HG03439 (cell line): ENCODE results near the gene FKBP8.
"Not testable (repeated sequence)": the region's sequence is repeated elsewhere in the genome, so short reads cannot be mapped to it uniquely, and the experiment has no call there.

ENCODE experiments used
- ATAC-seq: cut with Tn5 transposase; IDR thresholded peaks from one replicate; pipeline ENCODE4 v1.9.1; 2021; ENCODE audit warnings: mild to moderate bottlenecking, moderate library complexity; ENCODE audit not compliant: unreplicated experiment

Gene FKBP8

GRCh38 chr19:18559685-18560084 lies 16.3 kb upstream of the FKBP8 start:
- ATAC-seq = no peak

- no peak for ATAC-seq
These were observed 15.2 kb upstream of the FKBP8 start for GRCh38 chr19:18558604-18559003.

- no peak for ATAC-seq
These were observed 14.8 kb upstream of the FKBP8 start for GRCh38 chr19:18558202-18558555.

- peak; percentile 93 for ATAC-seq
These were observed 14.2 kb upstream of the FKBP8 start, which contains the start of gene KXD1 for GRCh38 chr19:18557411-18558201. TSS of gene KXD1 (plus strand) at chr19:18557870. CDS start at chr19:18562057, 4,187 bp downstream.

GRCh38 chr19:18551631-18552030 lies 8.3 kb upstream of the FKBP8 start:
- no peak for ATAC-seq

GRCh38 chr19:18543814-18544475 lies 572 bp upstream of the FKBP8 start:
- peak; percentile 68 for ATAC-seq

GRCh38 chr19:18541992-18542940 lies 1.1 kb downstream of the FKBP8 start:
- no peak for ATAC-seq

GRCh38 chr19:18541258-18541991 lies 1.9 kb downstream of the FKBP8 start:
- no peak for ATAC-seq

GRCh38 chr19:18540200-18540599 lies 3.2 kb downstream of the FKBP8 start:
- not testable (repeated sequence) for ATAC-seq

- ATAC-seq = no peak
These were observed 4.0 kb downstream of the FKBP8 start for GRCh38 chr19:18539372-18539771.

- ATAC-seq = no peak
These were observed 5.3 kb downstream of the FKBP8 start for GRCh38 chr19:18538115-18538514.

- ATAC-seq = no peak
These were observed 5.9 kb downstream of the FKBP8 start for GRCh38 chr19:18537431-18537830.

GRCh38 chr19:18536475-18536874 lies 6.9 kb downstream of the FKBP8 start:
- ATAC-seq = no peak

GRCh38 chr19:18533058-18533457 lies 10.3 kb downstream of the FKBP8 start:
- ATAC-seq = no peak

- ATAC-seq = no peak
These were observed 11.0 kb downstream of the FKBP8 start for GRCh38 chr19:18532168-18532890.

GRCh38 chr19:18531485-18531884 lies 11.9 kb downstream of the FKBP8 start:
- ATAC-seq = no peak

GRCh38 chr19:18529782-18530181 lies 13.6 kb downstream of the FKBP8 start:
- ATAC-seq = no peak

- no peak for ATAC-seq
These were observed 17.1 kb downstream of the FKBP8 start for GRCh38 chr19:18526316-18526715.

- no peak for ATAC-seq
These were observed 19.5 kb downstream of the FKBP8 start for GRCh38 chr19:18523841-18524240.

- ATAC-seq = not testable (repeated sequence)
These were observed 20.4 kb downstream of the FKBP8 start for GRCh38 chr19:18522862-18523440.
